Gastrocnemius medialis (tissue), 4 donors: ENCODE results near the gene SLC24A4. TPM values are rescaled to one million over a fixed set of nuclear protein-coding genes. Genes with fewer than 3 reads are reported as not detected.

Experiments
- ATAC-seq, 2 donors: fragments of 150-250 bp; one replicate each; pipeline ENCODE4 v1.9.1; 2016
- DNase-seq, 2 donors: peaks; one replicate each; pipeline ENCODE4 v3.0.0-alpha.2; 2019
- H3K27ac ChIP-seq, 4 donors: fragments of 200-600 bp; sonication (generic); 1 replicate in 1 of 4; 2 replicates in 3 of 4; pipeline ENCODE4 v1.5.1; 2016 to 2018; ENCODE audit warnings: mild to moderate bottlenecking in 2 of 4, moderate library complexity in 1 of 4
- H3K27me3 ChIP-seq, 3 donors: fragments of 200-600 bp; sonication (generic) in 2 of 3; 1 replicate in 1 of 3; 2 replicates in 2 of 3; pipeline versions ENCODE4 v1.5.1 to v1.6.0; 2016 to 2019; ENCODE audit warnings: mild to moderate bottlenecking in 1 of 3, moderate library complexity in 1 of 3
- H3K36me3 ChIP-seq, 2 donors: fragments of 200-600 bp; sonication (generic) in 1 of 2; one replicate each; pipeline ENCODE4 v1.5.1; 2017 to 2018
- H3K4me1 ChIP-seq, 2 donors: fragments of 200-600 bp; sonication (generic) in 1 of 2; one replicate each; pipeline ENCODE4 v1.5.1; 2016 to 2017; ENCODE audit warnings: mild to moderate bottlenecking in 2 of 2
- H3K4me3 ChIP-seq, 4 donors: fragments of 200-600 bp; sonication (generic) in 3 of 4; 1 replicate in 1 of 4; 2 replicates in 3 of 4; pipeline ENCODE4 v1.5.1; 2016 to 2019; ENCODE audit warnings: mild to moderate bottlenecking in 2 of 4
- H3K9me3 ChIP-seq, 3 donors: fragments of 200-600 bp; sonication (generic) in 2 of 3; 1 replicate in 1 of 3; 2 replicates in 2 of 3; pipeline ENCODE4 v1.5.1; 2016 to 2019
- CTCF ChIP-seq, 5 experiments: fragments of 450-650 bp in 3 of 5; fragments of 200-600 bp in 2 of 5; sonication (generic) in 2 of 5; IDR thresholded peaks in 4 of 5; conservative IDR thresholded peaks in 1 of 5; 1 replicate in 4 of 5; 2 replicates in 1 of 5; pipeline ENCODE4 v1.5.1; 2016 to 2019; ENCODE audit warnings: antibody characterized with exemption in 5 of 5, mild to moderate bottlenecking in 3 of 5, moderate library complexity in 3 of 5
- POLR2A ChIP-seq, 2 donors: fragments of 450-650 bp; IDR thresholded peaks; one replicate each; pipeline ENCODE4 v1.6.1; 2017; ENCODE audit warnings: antibody characterized with exemption in 2 of 2, mild to moderate bottlenecking in 2 of 2, moderate library complexity in 2 of 2
- in situ Hi-C, 4 donors: fragments of 200-750 bp; cut with MboI; loops; one replicate each; pipeline versions ENCODE4 v1.15.0 to v1.8.0; 2017; ENCODE audit warnings: low sequenced_read_pairs in 4 of 4
- intact Hi-C: fragments of 100-400 bp; cut with DNase I; formaldehyde crosslinking; loops from one replicate; pipeline ENCODE4 v1.15.1; 2023; ENCODE audit warnings: low total_unique reads
- total RNA-seq, 4 donors: library from RNA; depleted of rRNA; stranded (reverse); fragments of >200 nt; gene quantifications; one replicate each; pipeline versions ENCODE4 v1.1.0 to v1.2.3, GENCODE V29; 2016

The SLC24A4 gene
- total RNA-seq, 4 donors from 2014 or later: 0.07 to 0.76 (median 0.50) TPM

- Histone ChIP-seq H3K4me3 (no peak overlapping the region), H3K9me3 (no peaks in the 10 kb centered on the region), H3K36me3 (no peaks in the 10 kb centered on the region), H3K27me3 (no peaks in the 10 kb centered on the region), H3K27ac (peak overlapping the region in 3 of 4 donors; percentile 22 to 75 (median 70)), H3K4me1 (peaks cover 11 to 12% of the 10 kb centered on the region in 2 donors)
- ATAC-seq (no peak), DNase-seq (no peak)
- intact Hi-C loops (no loop called here), in situ Hi-C loops (no loop called here)
- TF ChIP-seq POLR2A (IDR thresholded peaks at IDR 0.05) (no peak), CTCF (IDR thresholded peaks at IDR 0.05 in 4 of 5, conservative IDR thresholded peaks at IDR 0.05 in 1 of 5) (no peak)
Observed at GRCh38 chr14:92538412-92538985, 215.5 kb downstream of the SLC24A4 start.

- peak overlapping the region; percentile 70 to 75 (median 72) for H3K27ac ChIP-seq
- peaks cover 11 to 12% of the 10 kb centered on the region in 2 donors for H3K4me1 ChIP-seq
- no peak for DNase-seq
- intact Hi-C loops: no loop called here
- in situ Hi-C loops: no loop called here
- ATAC-seq: no peak
- H3K9me3 ChIP-seq: no peaks in the 10 kb centered on the region
- no peak overlapping the region for H3K4me3 ChIP-seq
- TF ChIP-seq CTCF (IDR thresholded peaks at IDR 0.05 in 4 of 5, conservative IDR thresholded peaks at IDR 0.05 in 1 of 5): no peak
- TF ChIP-seq POLR2A (IDR thresholded peaks at IDR 0.05): no peak
- H3K27me3 ChIP-seq: no peaks in the 10 kb centered on the region
- H3K36me3 ChIP-seq: no peaks in the 10 kb centered on the region
Observed at GRCh38 chr14:92539419-92539818, 216.5 kb downstream of the SLC24A4 start.

- no peak for DNase-seq
- H3K27ac ChIP-seq: peak overlapping the region; percentile 70 to 75 (median 72)
- in situ Hi-C loops: no loop called here
Observed at GRCh38 chr14:92539875-92540274, 216.9 kb downstream of the SLC24A4 start.

GRCh38 chr14:92540472-92541048 is 217.6 kb downstream of the SLC24A4 start:
- Histone ChIP-seq H3K27me3 (no peaks in the 10 kb centered on the region), H3K9me3 (no peaks in the 10 kb centered on the region), H3K4me3 (no peak overlapping the region), H3K4me1 (peaks cover 11 to 12% of the 10 kb centered on the region in 2 donors), H3K36me3 (no peaks in the 10 kb centered on the region), H3K27ac (peak overlapping the region; percentile 70 to 75 (median 72))
- intact Hi-C loops (no loop called here), in situ Hi-C loops (no loop called here)
- DNase-seq (peak; percentile 73 to 87), ATAC-seq (peak; percentile 92 to 96)
- no peak for TF ChIP-seq CTCF (IDR thresholded peaks at IDR 0.05 in 4 of 5, conservative IDR thresholded peaks at IDR 0.05 in 1 of 5)
- no peak for TF ChIP-seq POLR2A (IDR thresholded peaks at IDR 0.05)

More at GRCh38 chr14:92539875-92540274, 216.9 kb downstream of the SLC24A4 start:
- intact Hi-C loops: no loop called here
- peak in 1 of 2 donors; percentile 3 for ATAC-seq
- TF ChIP-seq CTCF (IDR thresholded peaks at IDR 0.05 in 4 of 5, conservative IDR thresholded peaks at IDR 0.05 in 1 of 5): no peak
- TF ChIP-seq POLR2A (IDR thresholded peaks at IDR 0.05): no peak
- H3K4me3 ChIP-seq: no peak overlapping the region
- H3K9me3 ChIP-seq: no peaks in the 10 kb centered on the region
- H3K27me3 ChIP-seq: no peaks in the 10 kb centered on the region
- H3K4me1 ChIP-seq: peaks cover 11 to 12% of the 10 kb centered on the region in 2 donors
- no peaks in the 10 kb centered on the region for H3K36me3 ChIP-seq
